HG03108 (cell line): ENCODE results near the gene IL1RAPL1.

Experiments
- ATAC-seq: cut with Tn5 transposase; IDR thresholded peaks from one replicate; pipeline ENCODE4 v1.9.1; 2021; ENCODE audit warnings: moderate library complexity; ENCODE audit not compliant: unreplicated experiment

IL1RAPL1 gene

GRCh38 chrX:29721152-29721551 is 1133.9 kb downstream of the IL1RAPL1 start:
- no peak for ATAC-seq

DNA sequence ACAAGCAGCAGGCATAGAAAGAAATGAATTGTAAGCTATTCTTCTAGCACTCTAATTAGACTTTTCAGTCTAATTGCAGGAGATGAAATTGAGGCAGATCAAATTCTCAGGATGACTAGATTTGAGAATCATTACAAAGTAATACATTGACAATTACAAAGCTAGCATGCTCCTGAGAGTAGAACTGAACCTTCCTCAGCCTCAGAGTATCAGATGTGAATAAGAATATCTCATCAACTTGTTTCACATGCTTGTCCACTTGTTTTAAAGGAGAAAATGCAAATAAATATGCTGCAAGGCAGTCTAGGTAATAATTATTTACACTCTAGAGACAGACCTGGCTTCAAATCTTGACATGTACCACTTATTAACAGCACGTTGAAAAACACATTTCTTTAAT is 1137.1 kb downstream of the IL1RAPL1 start:
- ATAC-seq: no peak

GRCh38 chrX:29726811-29727210 is 1139.6 kb downstream of the IL1RAPL1 start:
- ATAC-seq: no peak

DNA sequence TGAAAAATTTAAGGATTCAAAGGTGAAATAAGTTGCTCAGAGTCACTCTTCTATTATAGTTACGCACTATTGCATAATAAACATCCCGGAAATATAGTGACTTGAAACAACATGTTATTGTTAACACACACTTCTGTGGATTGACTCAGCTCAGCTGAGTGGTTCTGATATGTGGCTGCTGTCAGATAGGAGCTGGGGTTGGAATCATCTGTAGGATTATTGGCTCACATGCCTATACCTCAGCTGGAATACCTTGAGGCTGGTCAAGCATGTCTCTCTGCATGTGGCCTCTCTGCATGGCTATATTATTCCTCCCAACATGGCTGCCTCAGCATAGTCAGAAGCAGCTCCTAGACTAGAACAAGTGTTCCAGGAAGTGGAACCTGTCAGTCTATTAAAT is 1141.4 kb downstream of the IL1RAPL1 start:
- no peak for ATAC-seq

DNA sequence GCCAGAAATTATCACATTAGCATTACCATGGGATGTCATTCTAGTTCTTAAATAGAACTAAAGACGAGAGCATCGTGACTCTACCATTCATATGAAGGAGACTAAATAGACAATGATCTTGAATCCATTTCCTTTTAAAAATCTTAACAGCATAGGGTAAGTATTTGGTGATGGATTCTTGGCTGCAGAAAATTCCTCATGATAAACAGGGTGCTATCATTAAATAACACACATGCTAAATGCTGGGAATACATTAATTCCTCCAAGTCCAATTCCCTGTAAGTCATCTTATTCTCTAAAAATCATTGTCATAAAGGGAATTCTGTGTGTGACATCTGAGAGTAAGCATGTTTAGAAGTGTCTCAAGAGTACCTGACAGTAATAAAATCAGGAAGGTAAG is 1157.7 kb downstream of the IL1RAPL1 start:
- ATAC-seq: no peak

- no peak for ATAC-seq
These were observed 1159.1 kb downstream of the IL1RAPL1 start for GRCh38 chrX:29746326-29746725.

DNA sequence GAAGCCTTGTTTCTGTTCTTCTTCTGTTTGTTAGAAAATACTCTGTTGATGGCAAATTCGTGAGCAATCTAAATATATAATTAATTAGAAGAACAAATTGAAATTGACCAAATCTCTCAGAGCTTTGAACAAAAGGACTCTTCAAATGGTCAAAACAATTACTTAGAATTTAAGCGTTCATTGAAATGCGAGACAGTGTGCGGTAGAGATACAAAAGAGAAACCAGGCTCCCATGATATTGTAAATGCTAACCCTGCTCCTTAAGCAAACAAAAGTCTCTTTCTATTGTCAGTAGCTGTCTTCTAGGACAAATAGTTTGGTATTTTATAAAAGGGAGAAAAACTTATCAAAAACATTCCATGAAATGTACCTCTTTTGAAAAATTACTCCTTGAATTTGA is 1174.8 kb downstream of the IL1RAPL1 start:
- ATAC-seq: no peak

GRCh38 chrX:29775890-29776289 is 1188.6 kb downstream of the IL1RAPL1 start:
- no peak for ATAC-seq

DNA sequence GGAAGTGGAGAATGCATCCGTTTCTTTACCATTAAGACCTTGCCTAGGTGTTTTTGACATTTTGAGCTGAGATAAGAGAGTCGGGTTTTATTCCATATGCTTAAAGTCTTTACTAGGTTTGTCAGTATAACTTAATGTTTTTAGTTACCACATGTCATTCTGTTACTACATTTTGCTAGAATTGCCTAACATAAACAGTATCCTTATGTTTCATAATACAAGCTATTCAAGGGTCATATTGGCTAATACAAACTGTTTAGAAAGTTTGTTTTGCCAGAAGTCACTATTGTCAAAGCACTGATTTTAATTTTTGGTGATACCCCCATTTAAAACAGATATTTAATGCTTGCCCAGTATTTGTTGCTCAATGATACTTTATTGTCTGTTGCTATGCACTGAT is 1200.4 kb downstream of the IL1RAPL1 start:
- no peak for ATAC-seq

GRCh38 chrX:29788991-29789699 is 1201.9 kb downstream of the IL1RAPL1 start:
- no peak for ATAC-seq

DNA sequence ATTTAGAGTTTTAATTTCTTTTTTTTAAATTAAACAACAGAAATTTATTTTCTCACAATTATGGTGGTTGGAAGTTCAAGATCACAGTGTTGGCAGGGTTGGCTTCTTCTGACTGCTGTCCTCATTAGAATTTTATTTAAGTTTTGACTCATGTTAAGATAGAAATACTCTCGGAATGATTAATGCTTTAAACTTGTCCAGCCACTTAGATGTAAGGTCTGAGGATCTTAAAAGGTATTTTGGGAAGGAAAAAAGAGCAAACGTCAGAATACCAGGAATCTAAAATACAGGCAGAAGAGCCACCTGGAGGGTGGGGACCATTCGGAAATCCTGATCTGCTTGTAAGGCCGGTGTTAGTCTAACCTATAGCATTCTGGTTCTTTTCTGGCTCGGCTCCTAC is 1205.1 kb downstream of the IL1RAPL1 start:
- no peak for ATAC-seq

- no peak for ATAC-seq
These were observed 1209.9 kb downstream of the IL1RAPL1 start for GRCh38 chrX:29797156-29797555.

DNA sequence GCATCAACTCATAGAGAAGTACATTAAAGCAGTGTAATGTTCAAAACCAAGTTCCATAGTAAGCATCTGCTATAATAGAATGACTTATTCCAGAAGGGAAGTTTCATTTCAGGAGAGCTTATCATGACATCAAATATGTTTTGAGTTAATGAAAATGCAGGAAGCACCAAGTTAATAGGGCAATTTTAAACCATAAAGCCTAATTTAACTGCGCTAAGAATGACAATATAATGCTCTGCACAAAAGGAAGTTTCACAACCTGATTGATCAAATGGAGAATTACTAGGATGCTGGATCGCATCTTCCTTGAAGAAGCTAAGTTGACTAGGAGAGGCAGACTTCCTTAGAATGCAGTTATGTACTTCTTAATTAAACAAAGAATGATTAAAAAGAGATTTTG is 1211.2 kb downstream of the IL1RAPL1 start:
- ATAC-seq: no peak

DNA sequence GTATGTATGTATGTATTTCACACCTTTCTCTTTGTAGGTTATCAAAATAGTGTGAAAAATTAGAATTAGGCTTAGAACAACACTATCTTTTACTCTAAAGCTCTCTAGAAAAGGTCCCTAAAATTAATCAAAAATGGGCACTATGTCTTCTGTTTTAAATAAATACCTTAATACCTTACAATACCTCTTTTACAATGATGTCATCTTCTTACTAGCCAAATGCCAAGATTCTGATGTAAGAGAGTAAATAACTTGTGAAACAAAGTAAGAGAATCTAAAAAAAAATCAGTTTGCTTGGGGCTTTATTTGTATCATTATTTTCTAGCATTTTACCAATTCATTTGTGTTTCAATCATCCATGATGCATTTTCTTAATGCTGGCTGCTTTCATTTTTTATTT is 1225.9 kb downstream of the IL1RAPL1 start:
- no peak for ATAC-seq

DNA sequence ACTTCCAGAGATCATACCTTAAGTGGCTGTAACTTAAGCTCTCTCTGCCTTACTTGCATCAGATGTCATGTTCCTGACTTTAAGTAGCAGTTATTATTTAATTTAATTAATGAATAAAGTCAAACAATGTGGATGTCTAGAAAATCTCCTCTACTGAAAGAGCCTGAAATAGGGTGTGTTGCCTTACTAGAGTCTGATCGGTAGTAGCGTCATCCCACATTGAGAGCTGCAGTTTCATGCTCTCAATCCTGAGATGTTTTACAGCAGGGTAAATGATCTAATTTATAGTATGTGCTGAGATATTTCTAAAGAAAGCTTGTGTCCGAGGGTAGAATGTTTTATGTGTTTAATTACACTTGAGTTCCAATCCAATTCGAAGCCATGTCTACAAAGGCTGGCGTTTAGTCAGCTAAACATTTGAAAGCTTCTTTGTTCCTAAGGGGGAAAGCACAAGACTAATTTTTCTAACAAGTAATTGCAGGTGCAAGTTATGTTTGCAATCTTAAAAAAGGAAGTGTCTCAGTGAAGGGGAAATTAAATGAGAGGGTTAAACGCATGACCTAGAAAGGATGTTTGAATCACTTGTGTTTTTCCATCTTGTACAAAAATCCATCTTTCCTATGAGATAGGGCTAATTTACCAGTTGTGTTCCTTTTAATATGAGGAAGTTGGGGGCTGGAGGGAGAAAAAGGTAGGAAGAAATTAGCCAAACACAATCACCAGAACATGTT is 1237.1 kb downstream of the IL1RAPL1 start:
- ATAC-seq: no peak

DNA sequence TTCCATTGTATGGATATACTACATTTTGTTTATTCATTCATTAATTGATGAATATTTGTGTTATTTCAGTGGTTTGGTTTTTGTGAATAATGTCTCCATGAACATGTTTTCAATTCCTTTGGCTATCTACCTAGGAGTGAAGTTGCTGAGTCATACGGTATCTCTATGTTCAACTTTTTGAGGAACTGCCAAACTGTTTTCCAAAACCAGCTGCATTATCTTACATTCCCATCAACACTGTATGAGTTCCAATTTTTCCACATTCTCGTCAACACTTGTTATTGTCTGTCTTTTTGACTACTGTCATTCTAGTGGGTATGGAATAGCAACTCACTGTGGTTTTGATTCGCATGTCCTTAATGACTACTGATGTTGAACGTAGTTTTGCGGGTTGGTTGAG is 1239.5 kb downstream of the IL1RAPL1 start:
- ATAC-seq: no peak

GRCh38 chrX:29834311-29834710 is 1247.1 kb downstream of the IL1RAPL1 start:
- ATAC-seq: no peak

- ATAC-seq: no peak
These were observed 1247.5 kb downstream of the IL1RAPL1 start for GRCh38 chrX:29834764-29835163.

GRCh38 chrX:29841750-29842149 is 1254.5 kb downstream of the IL1RAPL1 start:
- ATAC-seq: no peak

DNA sequence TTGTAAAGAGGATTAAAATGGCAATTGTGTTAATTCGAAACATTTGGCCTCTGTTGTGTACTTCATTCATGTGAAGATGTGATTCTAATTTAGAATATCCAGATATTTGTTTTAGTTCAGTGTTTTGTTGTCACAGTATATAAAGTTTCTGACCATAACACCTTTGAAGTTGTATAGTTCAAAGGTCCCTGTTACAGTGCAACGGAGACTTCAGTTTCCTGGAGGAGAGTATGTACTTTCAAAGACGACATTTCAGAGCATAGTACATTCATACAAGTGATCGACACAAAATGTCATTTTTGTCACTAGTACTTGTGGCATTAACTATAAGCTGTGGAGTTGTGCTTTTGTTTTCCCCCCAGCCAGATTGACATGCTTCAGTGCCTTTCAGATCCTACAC is 1255.3 kb downstream of the IL1RAPL1 start:
- ATAC-seq: no peak

- ATAC-seq: no peak
These were observed 1264.8 kb downstream of the IL1RAPL1 start for GRCh38 chrX:29851857-29852605.

DNA sequence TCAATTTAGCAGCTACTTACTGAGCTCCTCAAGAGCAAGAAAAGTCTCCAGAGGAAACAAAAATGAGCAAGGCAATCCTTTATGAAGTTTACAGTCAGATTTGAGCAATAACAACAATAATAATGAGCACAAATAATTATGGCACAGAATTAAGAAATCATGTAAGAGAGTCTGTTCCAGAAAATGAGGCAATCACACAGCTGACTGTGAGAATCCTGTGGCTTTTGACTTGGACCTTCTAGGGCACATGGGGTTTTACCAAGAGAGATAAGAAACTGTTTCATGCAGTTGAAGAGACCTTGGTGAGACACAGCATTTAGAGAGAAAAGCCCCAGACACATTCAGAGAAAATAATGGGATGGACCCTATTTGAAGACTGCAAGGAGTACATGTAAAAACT is 1265.5 kb downstream of the IL1RAPL1 start:
- ATAC-seq: no peak
